Measurements from ENCODE around the gene OR2V2. TPM values are rescaled to one million over a fixed set of nuclear protein-coding genes. Genes with fewer than 3 reads are reported as not detected.

The OR2V2 gene
- total RNA-seq, 1 experiment from 2014 or later = not detected

GRCh38 chr5:181190711-181191525 is 43.5 kb downstream of the OR2V2 start:
- DNase-seq (ENCODE audit: low read depth) = peak; percentile 65

GRCh38 chr5:181191526-181192336 is 44.3 kb downstream of the OR2V2 start:
- DNase-seq (ENCODE audit: low read depth) = peak; percentile 98

DNA sequence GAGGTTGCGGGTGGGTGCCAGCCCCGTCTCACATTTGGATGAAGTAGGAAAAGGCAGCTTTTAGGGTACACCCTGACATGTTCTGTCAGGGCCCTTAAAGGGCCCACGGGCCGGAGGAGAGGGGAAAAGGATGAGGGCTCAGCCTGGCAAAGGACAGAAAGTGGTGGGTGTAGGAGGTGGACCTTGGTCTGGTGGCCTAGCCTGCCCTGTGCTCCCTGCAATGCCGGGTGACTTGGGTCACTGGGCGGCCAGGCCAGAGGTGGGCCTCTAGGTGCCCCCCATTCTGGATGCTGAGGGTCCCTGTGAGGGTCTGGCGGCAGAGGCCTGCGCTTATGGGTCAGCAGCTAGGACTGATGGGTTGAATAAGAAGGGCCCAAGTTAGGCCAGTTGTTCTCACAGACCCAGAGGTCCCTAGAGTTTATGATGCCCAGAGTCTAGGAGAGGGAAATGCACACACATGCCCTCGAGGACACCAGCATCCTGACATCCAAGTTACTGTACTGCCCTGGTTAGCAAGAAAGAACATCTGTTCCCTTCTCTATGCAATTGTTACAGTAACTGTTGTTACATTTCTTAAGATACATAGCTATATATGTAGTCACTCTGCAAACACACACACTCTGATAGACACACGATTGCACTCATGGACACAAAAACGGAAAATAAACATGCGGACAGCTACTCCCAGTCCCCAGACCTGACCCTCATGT is 45.1 kb downstream of the OR2V2 start:
- no peak for DNase-seq (ENCODE audit: low read depth)

- no peak for DNase-seq (ENCODE audit: low read depth)
Observed at GRCh38 chr5:181193656-181194055, 46.3 kb downstream of the OR2V2 start.

DNA sequence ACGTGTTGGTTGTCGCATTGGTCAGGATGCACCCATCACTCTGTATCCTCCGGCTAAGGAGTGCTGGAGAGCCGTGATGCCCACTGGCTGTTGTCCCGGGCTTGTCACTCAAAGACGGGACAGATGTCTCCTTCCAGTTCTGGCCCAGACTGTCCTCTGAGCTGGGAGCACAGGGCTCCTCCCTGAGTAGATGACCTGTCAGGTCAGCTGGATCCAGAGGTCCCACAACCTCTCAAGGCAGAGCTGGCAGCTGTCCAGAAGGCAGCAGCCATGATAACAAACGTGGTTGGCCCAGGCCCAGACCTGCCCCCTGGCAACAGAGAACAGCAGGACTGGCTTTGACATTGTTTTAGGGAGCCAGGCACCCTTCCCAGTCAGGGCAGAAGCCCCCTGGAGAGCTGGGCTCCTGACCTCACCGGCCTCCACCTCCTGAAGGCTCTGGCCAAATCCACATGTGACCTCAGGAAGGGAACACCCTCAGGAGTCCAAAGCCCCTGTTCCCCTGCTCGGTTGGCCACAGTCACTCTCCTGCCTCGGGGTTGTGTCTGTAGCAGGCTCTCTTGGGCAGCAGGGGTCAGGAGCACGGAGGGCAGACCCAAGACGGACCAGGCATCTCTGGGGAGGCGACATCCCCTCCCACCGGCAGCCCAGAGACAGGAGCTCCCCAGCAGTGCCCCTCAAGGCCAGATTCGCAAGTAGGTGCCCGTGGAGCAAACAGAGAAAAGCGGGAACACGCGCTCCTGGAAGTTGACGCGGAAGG is 47.3 kb downstream of the OR2V2 start:
- no peak for DNase-seq (ENCODE audit: low read depth)

DNA sequence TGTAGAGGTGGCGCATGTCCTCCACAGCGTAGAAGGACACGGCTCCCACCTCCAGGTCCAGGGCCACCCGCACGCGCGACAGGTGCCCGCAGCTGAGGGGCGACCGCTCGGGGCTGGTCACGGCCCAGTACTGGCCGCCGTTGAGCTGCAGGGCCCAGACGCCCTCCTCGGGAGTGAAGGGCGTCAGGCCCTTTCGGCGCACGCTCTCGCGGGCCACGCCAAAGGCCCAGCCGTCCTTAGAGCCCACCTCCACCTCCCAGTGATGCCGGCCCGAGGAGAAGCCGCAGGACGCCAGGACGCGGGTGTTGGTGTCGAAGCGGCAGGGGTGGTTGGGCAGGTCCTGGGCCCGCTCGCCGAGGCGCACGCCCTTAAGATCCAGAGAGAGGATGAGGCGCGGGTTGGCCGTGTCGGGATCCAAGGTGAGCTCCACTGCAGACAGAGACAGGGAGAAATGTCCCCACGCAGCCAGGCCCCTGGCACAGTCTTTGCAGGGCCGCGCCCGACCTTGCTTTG is 47.9 kb downstream of the OR2V2 start:
- no peak for DNase-seq (ENCODE audit: low read depth)

DNA sequence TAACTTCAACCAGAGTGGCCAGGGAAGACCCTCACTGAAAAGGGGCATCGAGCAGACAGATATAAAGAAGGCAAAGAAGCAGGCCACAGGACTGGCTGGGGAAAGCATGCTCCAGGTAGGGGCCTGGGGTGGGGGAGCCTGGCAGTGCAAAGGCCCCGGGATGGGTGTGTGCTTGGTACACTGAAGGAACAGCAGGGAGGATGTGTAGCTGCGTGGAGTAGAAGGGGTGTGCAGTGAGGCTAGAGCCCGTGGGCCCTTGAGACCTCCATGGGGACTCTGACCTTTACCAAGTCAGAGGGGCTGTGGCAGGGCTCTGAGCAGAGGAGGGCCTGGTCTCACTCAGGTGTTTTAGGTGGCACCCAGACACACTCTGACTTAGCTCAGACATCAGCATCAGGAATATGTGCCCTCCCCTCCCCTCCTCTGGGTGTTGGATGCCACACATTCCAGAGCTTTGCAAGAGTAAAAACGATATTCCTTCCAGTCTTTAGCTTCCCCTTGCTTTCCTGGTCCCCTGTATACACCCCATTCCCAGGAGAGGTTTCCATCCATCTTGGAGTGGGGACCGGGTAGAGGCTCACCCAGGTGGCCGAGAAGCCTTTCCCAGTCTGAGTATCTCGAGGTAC is 50.1 kb downstream of the OR2V2 start:
- no peak for DNase-seq (ENCODE audit: low read depth)

GRCh38 chr5:181198106-181198685 is 50.8 kb downstream of the OR2V2 start:
- DNase-seq (ENCODE audit: low read depth) = no peak

- DNase-seq (ENCODE audit: low read depth) = no peak
Observed at GRCh38 chr5:181198905-181199519, 51.6 kb downstream of the OR2V2 start.

GRCh38 chr5:181199881-181200638 is 52.7 kb downstream of the OR2V2 start:
- no peak for DNase-seq (ENCODE audit: low read depth)

GRCh38 chr5:181200816-181201215 is 53.4 kb downstream of the OR2V2 start:
- no peak for DNase-seq (ENCODE audit: low read depth)

DNA sequence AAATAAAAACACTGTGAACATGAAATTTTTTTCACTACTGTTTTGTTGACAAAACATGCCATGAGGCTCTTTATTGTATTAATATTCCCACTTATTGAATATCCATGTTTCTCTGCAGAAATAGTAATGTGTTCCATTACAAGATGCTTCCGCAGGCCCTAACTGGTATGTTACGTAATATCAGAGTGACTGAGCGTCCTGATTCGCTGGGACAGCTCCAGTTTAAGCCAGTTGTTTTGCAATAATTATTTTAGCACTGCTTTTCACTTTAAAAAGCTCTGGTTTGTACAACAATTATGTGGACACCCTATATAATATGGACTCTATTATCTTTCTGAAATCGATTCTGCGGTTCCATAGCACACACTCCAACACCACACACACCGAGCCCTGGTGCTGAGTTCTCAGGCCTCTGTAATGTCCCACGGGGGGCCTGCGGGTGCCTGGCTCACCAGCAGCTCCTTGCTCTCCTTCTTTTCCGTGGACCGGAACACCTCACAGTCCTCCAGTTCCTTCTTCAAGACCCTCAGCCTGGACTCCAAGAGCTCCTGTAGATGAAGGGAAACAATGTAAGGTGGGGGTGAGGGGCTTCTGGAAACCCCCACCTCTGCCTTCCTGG is 55.8 kb downstream of the OR2V2 start:
- no peak for DNase-seq (ENCODE audit: low read depth)

DNA sequence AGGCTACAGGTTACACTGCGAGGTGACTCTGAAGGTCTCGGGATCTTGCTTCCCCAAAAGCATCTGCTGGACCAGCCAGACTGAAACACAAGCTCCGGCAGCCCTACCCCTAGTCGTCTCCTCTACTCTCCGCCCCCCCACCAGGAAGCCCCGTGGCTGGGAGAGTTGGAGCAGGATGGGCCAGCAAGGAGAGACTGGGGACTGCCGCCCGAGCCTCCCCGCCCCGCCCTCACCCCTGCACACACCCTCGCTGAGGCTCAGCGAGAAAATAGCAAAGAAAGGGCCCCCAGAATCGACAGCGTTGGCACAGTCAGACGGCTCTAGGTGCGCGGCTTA is 56.4 kb downstream of the OR2V2 start:
- DNase-seq (ENCODE audit: low read depth) = peak; percentile 31

- DNase-seq (ENCODE audit: low read depth) = peak; percentile 53
Observed at GRCh38 chr5:181204113-181204825, 56.9 kb downstream of the OR2V2 start.

DNA sequence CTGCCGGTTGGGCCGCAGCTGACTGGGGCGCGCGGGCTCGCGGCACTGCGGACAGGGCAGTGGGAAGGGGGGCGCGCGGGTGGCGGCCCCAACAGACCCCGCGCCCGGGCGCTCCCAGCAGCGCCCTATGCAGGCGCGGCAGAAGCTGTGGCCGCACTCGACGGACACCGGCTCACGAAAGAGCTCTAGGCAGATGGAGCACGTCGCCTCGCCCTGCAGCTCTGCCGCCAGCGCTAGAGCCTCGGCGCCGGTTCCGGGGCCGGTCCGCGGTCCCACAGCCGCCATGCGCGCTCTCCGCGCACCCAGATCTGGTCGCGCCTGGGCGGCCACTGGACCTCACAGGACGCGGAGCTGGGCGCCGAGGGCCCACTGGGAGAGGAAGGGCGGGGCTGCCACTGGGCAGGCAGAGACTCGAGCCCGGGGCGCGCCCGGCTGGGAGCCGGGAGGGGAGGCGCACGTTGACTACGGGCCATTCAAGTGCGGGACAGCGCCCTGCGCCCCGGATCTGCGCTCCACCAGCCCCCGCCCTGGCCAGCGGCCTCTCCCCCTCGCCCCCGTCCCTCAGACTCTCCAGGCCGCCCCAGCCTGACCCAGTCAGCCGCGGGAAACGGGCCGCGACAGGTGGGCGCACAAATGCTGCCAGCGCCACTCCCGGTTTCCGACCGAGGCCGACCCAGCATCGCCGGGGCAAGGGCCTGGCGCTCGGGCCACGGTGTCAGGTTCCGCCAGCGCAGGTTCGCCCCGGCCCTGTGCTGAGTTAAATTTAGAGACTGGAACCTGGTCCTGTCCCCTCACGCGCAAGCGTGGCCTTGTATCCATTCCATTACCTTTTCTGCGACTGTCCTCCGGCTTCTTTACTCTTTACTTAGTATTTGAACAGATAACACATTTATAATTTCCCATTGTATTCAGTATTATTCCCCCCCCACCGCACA is 57.7 kb downstream of the OR2V2 start, which contains the start of gene TRIM7:
Gene TRIM7, minus strand, starts transcription at position 371 of the 935 bp plus-strand sequence. Its CDS starts 86 bp downstream, at position 285.
- peak; percentile 71 for DNase-seq (ENCODE audit: low read depth)

DNA sequence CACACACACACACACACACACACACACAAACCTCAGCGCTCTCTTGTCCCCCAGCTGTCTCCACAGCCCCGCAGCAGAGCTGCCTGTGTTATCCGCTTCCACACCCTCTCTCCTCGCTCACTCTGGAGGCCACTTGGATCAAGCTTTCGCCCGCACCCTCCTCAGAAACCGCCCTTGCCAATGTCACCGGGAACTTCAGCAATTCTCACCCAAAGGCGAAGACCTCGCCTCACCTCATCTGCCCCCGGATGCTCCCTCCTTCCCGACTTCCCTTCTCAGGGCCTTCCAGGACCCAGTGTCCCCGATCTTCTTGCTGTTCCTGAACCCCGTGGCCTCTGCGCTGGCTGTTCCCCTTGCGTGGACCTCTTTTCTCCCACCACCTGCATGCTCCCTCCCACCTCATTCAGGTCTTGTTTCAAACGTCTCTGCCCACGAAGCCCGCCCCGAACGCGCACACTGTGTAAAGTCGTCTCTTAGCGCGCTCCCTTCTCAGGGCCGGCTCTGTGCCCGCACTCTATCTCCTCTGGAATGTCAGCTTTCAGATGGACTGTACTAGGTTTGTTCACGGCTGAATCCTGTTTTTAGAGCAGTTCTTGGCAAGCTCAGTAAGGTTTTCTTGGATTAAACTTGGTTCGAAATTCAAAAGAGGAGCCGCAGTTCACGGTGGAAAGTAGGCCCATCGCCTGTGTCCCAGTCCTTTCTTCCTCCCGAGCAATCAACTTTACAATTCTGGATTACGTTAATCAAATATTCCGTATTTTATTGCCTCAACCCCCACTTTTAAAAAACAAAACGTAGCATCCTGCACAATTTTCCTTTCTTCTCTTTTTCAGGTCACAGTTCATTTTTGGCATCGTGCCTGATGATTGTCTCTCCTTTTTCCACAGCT is 58.6 kb downstream of the OR2V2 start:
- peak; percentile 23 for DNase-seq (ENCODE audit: low read depth)

Data from Daoy (cell line).